Dermis blood vessel endothelial cell (primary cell): ENCODE results near the gene KDM4C. TPM values are rescaled to one million over a fixed set of nuclear protein-coding genes. Genes with fewer than 3 reads are reported as not detected.

Experiments used
- DNase-seq: peaks from one replicate; pipeline ENCODE4 v3.0.0; 2010
- total RNA-seq: library from RNA; depleted of rRNA; stranded (reverse); fragments of >200 nt; gene quantifications from 2 replicates; pipeline ENCODE4 v1.2.3, GENCODE V29; 2014

The KDM4C gene
- total RNA-seq, 1 donor from 2014 or later = 23.0 TPM

GRCh38 chr9:6811436-6811835 lies 53.7 kb downstream of the KDM4C start:
- DNase-seq = peak; percentile 60

GRCh38 chr9:6816581-6816980 lies 58.8 kb downstream of the KDM4C start:
- DNase-seq = no peak

- no peak for DNase-seq
Measured at GRCh38 chr9:6818292-6818922, 60.6 kb downstream of the KDM4C start.

- DNase-seq = no peak
Measured at GRCh38 chr9:6819112-6819511, 61.3 kb downstream of the KDM4C start.

- DNase-seq = no peak
Measured at GRCh38 chr9:6819529-6819928, 61.8 kb downstream of the KDM4C start.

- no peak for DNase-seq
Measured at GRCh38 chr9:6822696-6823095, 64.9 kb downstream of the KDM4C start.

- DNase-seq = peak; percentile 71
Measured at GRCh38 chr9:6827439-6828145, 69.8 kb downstream of the KDM4C start.

GRCh38 chr9:6829027-6829426 lies 71.3 kb downstream of the KDM4C start:
- no peak for DNase-seq

GRCh38 chr9:6829536-6829935 lies 71.8 kb downstream of the KDM4C start:
- DNase-seq = no peak

- peak; percentile 29 for DNase-seq
Measured at GRCh38 chr9:6833518-6834192, 75.9 kb downstream of the KDM4C start.

- DNase-seq = no peak
Measured at GRCh38 chr9:6834306-6834705, 76.5 kb downstream of the KDM4C start.

GRCh38 chr9:6838158-6838557 lies 80.4 kb downstream of the KDM4C start:
- DNase-seq = no peak

- peak; percentile 16 for DNase-seq
Measured at GRCh38 chr9:6842584-6842947, 84.8 kb downstream of the KDM4C start.

GRCh38 chr9:6843742-6844141 lies 86.0 kb downstream of the KDM4C start:
- no peak for DNase-seq

- no peak for DNase-seq
Measured at GRCh38 chr9:6844267-6844666, 86.5 kb downstream of the KDM4C start.

- DNase-seq = no peak
Measured at GRCh38 chr9:6845128-6845826, 87.5 kb downstream of the KDM4C start.

GRCh38 chr9:6845880-6846279 lies 88.1 kb downstream of the KDM4C start:
- no peak for DNase-seq

- peak; percentile 17 for DNase-seq
Measured at GRCh38 chr9:6852243-6852963, 94.6 kb downstream of the KDM4C start.

GRCh38 chr9:6855860-6856259 lies 98.1 kb downstream of the KDM4C start:
- no peak for DNase-seq

GRCh38 chr9:6864102-6864501 lies 106.3 kb downstream of the KDM4C start:
- DNase-seq = no peak

GRCh38 chr9:6869081-6869948 lies 111.5 kb downstream of the KDM4C start:
- DNase-seq = no peak

- no peak for DNase-seq
Measured at GRCh38 chr9:6870149-6870548, 112.4 kb downstream of the KDM4C start.
